H1 (cell line): ENCODE results near the gene DDX49. TPM values are rescaled to one million over a fixed set of nuclear protein-coding genes. Genes with fewer than 3 reads are reported as not detected.

Experiments used
- CTCF ChIA-PET: fragments of 300-600 bp; sonication (Branson Sonifier 250); formaldehyde crosslinking; loops from one replicate; lab custom pipeline; 2021; ENCODE audit not compliant: partially characterized antibody; lab: Charles Lee
- POLR2A ChIA-PET: fragments of 300-600 bp; sonication (Branson Sonifier 250); formaldehyde crosslinking; loops from one replicate; lab custom pipeline; 2021; ENCODE audit warnings: inconsistent platforms; ENCODE audit not compliant: partially characterized antibody; lab: Charles Lee
- DNase-seq, 2 experiments: peaks; one replicate each; pipeline versions ENCODE4 v3.0.0 to v3.0.0-alpha.2; 2010 to 2022; ENCODE audit warnings: low spot score in 2 of 2, low read depth in 1 of 2, mixed read lengths in 1 of 2
- FAIRE-seq: peaks from 2 replicates; lab custom pipeline; 2011; peaks lifted over from hg19 to GRCh38; lab: Jason Lieb, UNC
- H2AFZ ChIP-seq: 2 replicates; pipeline ENCODE4 v1.8.1; 2012; ENCODE audit warnings: low read length, inconsistent platforms
- H2AK5ac ChIP-seq: 2 replicates; pipeline ENCODE4 v1.6.1; 2013; ENCODE audit warnings: low read depth, low read length
- H2BK120ac ChIP-seq: replicated peaks from 2 replicates; pipeline ENCODE3; 2013; ENCODE audit warnings: low read depth, low read length, inconsistent platforms
- H2BK12ac ChIP-seq: 2 replicates; pipeline ENCODE4 v1.6.1; 2013; ENCODE audit warnings: low read depth, low read length
- H2BK15ac ChIP-seq: 2 replicates; pipeline ENCODE4 v1.6.1; 2013; ENCODE audit warnings: low read length
- H2BK20ac ChIP-seq: 2 replicates; pipeline ENCODE4 v1.6.1; 2013; ENCODE audit warnings: low read length
- H2BK5ac ChIP-seq: 2 replicates; pipeline ENCODE4 v1.6.1; 2013; ENCODE audit warnings: low read depth, low read length
- H3K14ac ChIP-seq: 2 replicates; pipeline ENCODE4 v1.6.1; 2013; ENCODE audit warnings: inconsistent platforms; ENCODE audit not compliant: insufficient read length
- H3K18ac ChIP-seq: 2 replicates; pipeline ENCODE4 v1.6.1; 2013; ENCODE audit warnings: low read length; ENCODE audit errors: extremely low read depth
- H3K23ac ChIP-seq: 2 replicates; pipeline ENCODE4 v1.6.1; 2013; ENCODE audit warnings: inconsistent platforms; ENCODE audit not compliant: insufficient read length
- H3K23me2 ChIP-seq: 2 replicates; pipeline ENCODE4 v1.6.1; 2013; ENCODE audit warnings: low read depth, low read length
- H3K27ac ChIP-seq: 2 replicates; pipeline ENCODE4 v1.6.1; 2011; ENCODE audit warnings: low read depth, low read length, inconsistent platforms
- H3K27me3 ChIP-seq, 4 experiments: replicated peaks in 1 of 4; 1 replicate in 1 of 4; 2 replicates in 3 of 4; pipeline versions ENCODE4 v1.6.1 to v1.8.1; 2011 to 2013; ENCODE audit warnings: low read length in 3 of 4, mild to moderate bottlenecking in 3 of 4, inconsistent platforms in 2 of 4, mixed read lengths in 2 of 4, moderate library complexity in 1 of 4; ENCODE audit not compliant: control insufficient read depth in 3 of 4, insufficient read depth in 3 of 4; ENCODE audit errors: extremely low read depth in 1 of 4
- H3K36me3 ChIP-seq, 4 experiments: 2 replicates each; pipeline versions ENCODE4 v1.6.1 to v1.8.1; 2011 to 2013; ENCODE audit warnings: mild to moderate bottlenecking in 4 of 4, low read length in 3 of 4, moderate library complexity in 2 of 4, control low read depth in 1 of 4, inconsistent platforms in 1 of 4; ENCODE audit not compliant: insufficient read depth in 4 of 4, control insufficient read depth in 2 of 4
- H3K4ac ChIP-seq: replicated peaks from 2 replicates; pipeline ENCODE3; 2013; ENCODE audit warnings: low read length, low read depth, mixed read lengths, inconsistent platforms; ENCODE audit not compliant: insufficient read length
- H3K4me1 ChIP-seq, 4 experiments: replicated peaks in 1 of 4; 1 replicate in 1 of 4; 2 replicates in 3 of 4; pipeline versions ENCODE4 v1.6.1 to v1.8.1; 2011 to 2013; ENCODE audit warnings: low read length in 3 of 4, inconsistent platforms in 2 of 4, mixed read lengths in 1 of 4; ENCODE audit not compliant: insufficient read depth in 4 of 4, control insufficient read depth in 3 of 4
- H3K4me2 ChIP-seq, 2 experiments: 2 replicates each; pipeline versions ENCODE4 v1.6.1 to v1.8.1; 2011 to 2013; ENCODE audit warnings: low read depth in 2 of 2, low read length in 2 of 2, control low read depth in 1 of 2, inconsistent platforms in 1 of 2, mild to moderate bottlenecking in 1 of 2; ENCODE audit not compliant: insufficient read depth in 1 of 2
- H3K4me3 ChIP-seq, 4 experiments: fragments of 200-600, 300-600 bp in 1 of 4; sonication (generic), shearing (Covaris generic), sonication (Bioruptor Twin) in 1 of 4; 2 replicates each; pipeline versions ENCODE4 v1.5.1 to v1.8.1; 2011 to 2016; ENCODE audit warnings: low read length in 4 of 4, low read depth in 3 of 4, control low read depth in 2 of 4, inconsistent platforms in 2 of 4, mild to moderate bottlenecking in 2 of 4, mixed read lengths in 1 of 4, moderate library complexity in 1 of 4; ENCODE audit not compliant: insufficient read depth in 2 of 4; ENCODE audit errors: extremely low read depth in 1 of 4
- H3K56ac ChIP-seq: replicated peaks from 2 replicates; pipeline ENCODE3; 2013; ENCODE audit warnings: low read depth, mild to moderate bottlenecking, mixed read lengths, low read length, inconsistent platforms; ENCODE audit not compliant: insufficient read length
- H3K79me1 ChIP-seq: 2 replicates; pipeline ENCODE4 v1.6.1; 2013; ENCODE audit warnings: low read depth, low read length, control low read depth
- H3K79me2 ChIP-seq, 2 experiments: 2 replicates each; pipeline versions ENCODE4 v1.6.1 to v1.8.1; 2012 to 2013; ENCODE audit warnings: low read length in 2 of 2, mild to moderate bottlenecking in 2 of 2, inconsistent platforms in 1 of 2; ENCODE audit not compliant: insufficient read depth in 2 of 2, control insufficient read depth in 1 of 2
- H3K9ac ChIP-seq, 4 experiments: replicated peaks in 1 of 4; 1 replicate in 1 of 4; 2 replicates in 3 of 4; pipeline versions ENCODE4 v1.6.1 to v1.8.1; 2011 to 2013; ENCODE audit warnings: low read depth in 3 of 4, low read length in 3 of 4, control low read depth in 2 of 4, mild to moderate bottlenecking in 2 of 4, moderate library complexity in 2 of 4, inconsistent platforms in 1 of 4; ENCODE audit errors: extremely low read depth in 1 of 4
- H3K9me3 ChIP-seq, 2 experiments: 2 replicates each; pipeline versions ENCODE4 v1.6.1 to v1.8.1; 2012 to 2013; ENCODE audit warnings: mild to moderate bottlenecking in 2 of 2, moderate library complexity in 2 of 2, control low read depth in 1 of 2, inconsistent platforms in 1 of 2, low read depth in 1 of 2, low read length in 1 of 2, mixed read lengths in 1 of 2; ENCODE audit not compliant: insufficient read depth in 2 of 2
- H4K20me1 ChIP-seq, 2 experiments: replicated peaks in 1 of 2; 2 replicates each; pipeline versions ENCODE3 to v1.8.1; 2011 to 2013; ENCODE audit warnings: inconsistent platforms in 2 of 2, low read length in 2 of 2, mild to moderate bottlenecking in 1 of 2; ENCODE audit not compliant: insufficient read depth in 2 of 2, control insufficient read depth in 1 of 2
- H4K5ac ChIP-seq: 2 replicates; pipeline ENCODE4 v1.6.1; 2013; ENCODE audit warnings: low read length, low read depth, mixed read lengths, inconsistent platforms; ENCODE audit not compliant: insufficient read length
- H4K8ac ChIP-seq: 2 replicates; pipeline ENCODE4 v1.8.0; 2013; ENCODE audit warnings: mild to moderate bottlenecking, moderate library complexity, low read length, inconsistent platforms; ENCODE audit not compliant: insufficient read depth; ENCODE audit errors: extremely low read depth
- H4K91ac ChIP-seq: replicated peaks from 2 replicates; pipeline ENCODE3; 2013; ENCODE audit warnings: low read length, mixed read lengths, inconsistent platforms; ENCODE audit not compliant: insufficient read length
- BCL11A ChIP-seq, 2 experiments: IDR thresholded peaks; one replicate each; pipeline ENCODE4 v1.6.1; 2011; ENCODE audit warnings: low read depth in 2 of 2, low read length in 2 of 2, mild to moderate bottlenecking in 2 of 2
- CTBP2 ChIP-seq: IDR thresholded peaks from 2 replicates; pipeline ENCODE4 v1.7.0; 2011; ENCODE audit warnings: borderline replicate concordance, mild to moderate bottlenecking, moderate library complexity, mixed read lengths, low read length; ENCODE audit not compliant: insufficient read depth, insufficient read length
- CTCF ChIP-seq, 3 experiments: IDR thresholded peaks; 1 replicate in 2 of 3; 2 replicates in 1 of 3; pipeline versions ENCODE4 v1.5.1 to v1.6.1; 2011; ENCODE audit warnings: low read length in 3 of 3, mild to moderate bottlenecking in 3 of 3, inconsistent platforms in 2 of 3, low read depth in 1 of 3, moderate library complexity in 1 of 3; ENCODE audit not compliant: insufficient read depth in 1 of 3; ENCODE audit errors: control extremely low read depth in 1 of 3
- HDAC2 ChIP-seq, 2 experiments: fragments of 300-600 bp in 1 of 2; sonication (generic) in 1 of 2; IDR thresholded peaks; 2 replicates each; pipeline ENCODE4 v1.6.1; 2011 to 2012; ENCODE audit warnings: low read depth in 2 of 2, low read length in 2 of 2, mild to moderate bottlenecking in 2 of 2, moderate library complexity in 2 of 2, borderline replicate concordance in 1 of 2, inconsistent platforms in 1 of 2
- MAFK ChIP-seq: IDR thresholded peaks from 2 replicates; pipeline ENCODE4 v1.6.1; 2012; ENCODE audit warnings: low read depth, mild to moderate bottlenecking, improper control_type of control experiment, low read length
- POLR2AphosphoS5 ChIP-seq: IDR thresholded peaks from 2 replicates; pipeline ENCODE4 v1.6.1; 2011; ENCODE audit warnings: low read depth, low read length
- POU5F1 ChIP-seq: IDR thresholded peaks from 2 replicates; pipeline ENCODE4 v1.6.1; 2011; ENCODE audit warnings: low read depth, mild to moderate bottlenecking, low read length, moderate library complexity
- RBBP5 ChIP-seq: IDR thresholded peaks from 2 replicates; pipeline ENCODE4 v1.7.1; 2012; ENCODE audit warnings: low read depth, mild to moderate bottlenecking, inconsistent platforms, low read length, moderate library complexity, borderline replicate concordance
- WGBS, 2 experiments: shearing (Covaris generic) in 1 of 2; methylation state at CpG; one replicate each; pipeline versions ENCODE4 v1.1.6 to v1.1.7; 2013 to 2015; ENCODE audit warnings: low lambda C conversion rate in 2 of 2, mixed read lengths in 2 of 2, inconsistent platforms in 1 of 2, low coverage in 1 of 2, missing lambda C conversion rate in 1 of 2; ENCODE audit not compliant: insufficient replicate concordance in 2 of 2, insufficient coverage in 1 of 2, insufficient read length in 1 of 2; ENCODE audit errors: extremely low coverage in 1 of 2, missing lambda C conversion rate in 1 of 2; 5-methylcytosine and 5-hydroxymethylcytosine counted together
- polyA plus RNA-seq, 7 experiments: library from polyadenylated mRNA; depleted of rRNA in 3 of 7; stranded (reverse) in 5 of 7; unstranded in 2 of 7; fragments of >200 nt in 5 of 7; fragments of 200-250 nt in 2 of 7; gene quantifications; 1 replicate in 5 of 7; 2 replicates in 1 of 7; 4 replicates in 1 of 7; pipeline versions ENCODE4 v1.2.1 to v1.2.3, GENCODE V29; 2011 to 2013; ENCODE audit warnings: missing spikeins in 2 of 7, mixed read lengths in 2 of 7
- total RNA-seq: library from RNA; stranded (reverse); fragmentation: NEBNext Ultra II Directional; extraction: Animal tissue kit (Norgen Biotek cat#: 25700); gene quantifications from 2 replicates; pipeline ENCODE4 v1.2.1, GENCODE V29; 2021

The DDX49 gene
- total and polyA plus RNA-seq, 2 of the 8 experiments (the other 6 are each of a cell fraction or from before 2014, with no cell fraction given), result 41.3 to 46.5 TPM

- Histone ChIP-seq H3K4me1 (no peaks in the 10 kb centered on the region), H3K23me2 (no peaks in the 10 kb centered on the region), H2BK20ac (no peak overlapping the region), H3K4me3 (no peak overlapping the region), H4K91ac (no peak overlapping the region), H3K27me3 (no peaks in the 10 kb centered on the region), H3K36me3 (no peaks in the 10 kb centered on the region), H2BK5ac (no peak overlapping the region), H4K20me1 (no peaks in the 10 kb centered on the region), H3K27ac (no peak overlapping the region), H2BK12ac (no peak overlapping the region), H3K18ac (no peak overlapping the region), H3K23ac (no peak overlapping the region), H3K56ac (no peak overlapping the region), H4K8ac (no peak overlapping the region), H3K9me3 (no peaks in the 10 kb centered on the region), H4K5ac (no peak overlapping the region), H3K79me2 (no peaks in the 10 kb centered on the region), H3K14ac (no peak overlapping the region), H3K4me2 (no peak overlapping the region), H3K79me1 (no peaks in the 10 kb centered on the region), H2BK120ac (no peak overlapping the region), H3K4ac (no peak overlapping the region), H2AK5ac (no peak overlapping the region), H3K9ac (no peak overlapping the region), H2BK15ac (no peak overlapping the region), H2AFZ (no peak overlapping the region)
- no peak for DNase-seq
- WGBS, 2 experiments, result 93% methylated on average over 8 of the region's 10 CpGs; no CpG with 5 or more reads in 1 of the 2 experiments
- TF ChIP-seq POLR2AphosphoS5 (no peak), HDAC2 (IDR thresholded peaks at IDR 0.05; ENCODE audit: borderline replicate concordance in 1 of 2, low read depth in 2 of 2, low read length in 2 of 2) (no peak), RBBP5 (no peak), MAFK (no peak), CTBP2 (no peak), BCL11A (IDR thresholded peaks at IDR 0.05; ENCODE audit: low read depth in 2 of 2, low read length in 2 of 2) (no peak), POU5F1 (no peak), CTCF (IDR thresholded peaks at IDR 0.05; ENCODE audit: control extremely low read depth in 1 of 3, insufficient read depth in 1 of 3, low read depth in 1 of 3, low read length in 3 of 3) (no peak)
- POLR2A ChIA-PET, result interaction anchor here (1.4 kb wide), 1 partner anchor 10 kb away, joined by 4 read pairs; no protein-coding TSS in a partner anchor
- no peak for FAIRE-seq
- CTCF ChIA-PET, result interaction anchor here (0.6 to 1.2 kb wide), 2 partner anchors 11 to 239 kb away, joined by 3 to 4 read pairs; no protein-coding TSS in a partner anchor
Observed at GRCh38 chr19:18975869-18976268, 56.4 kb downstream of the DDX49 start.
